GM23338 (cell line): ENCODE measurements around the gene SGSH. TPM values are rescaled to one million over a fixed set of nuclear protein-coding genes. Genes with fewer than 3 reads are reported as not detected.

Source experiments
- ATAC-seq: fragments of 200-7000 bp; cut with Tn5 transposase; 3 replicates; pipeline ENCODE4 v1.9.1; 2020
- DNase-seq: peaks from one replicate; pipeline ENCODE4 v3.0.0-alpha.2; 2015; ENCODE audit warnings: low spot score
- H2AFZ ChIP-seq: fragments of 200-600 bp; sonication (generic); 2 replicates; pipeline ENCODE4 v1.8.0; 2016; ENCODE audit warnings: antibody characterized with exemption, mild to moderate bottlenecking, moderate library complexity
- H3F3A ChIP-seq: fragments of 200-600 bp; sonication (generic); replicated peaks from 2 replicates; pipeline ENCODE4 v1.8.0; 2017; ENCODE audit warnings: antibody characterized with exemption, mixed run types, low read depth
- H3K27ac ChIP-seq: fragments of 200-600 bp; sonication (generic); 2 replicates; pipeline ENCODE4 v1.6.1; 2016; ENCODE audit warnings: low read depth
- H3K27me3 ChIP-seq: fragments of 200-600 bp; sonication (generic); 2 replicates; pipeline ENCODE4 v1.8.0; 2016; ENCODE audit warnings: mild to moderate bottlenecking, mixed run types, moderate library complexity; ENCODE audit not compliant: insufficient read depth
- H3K36me3 ChIP-seq: fragments of 200-600 bp; sonication (generic); 2 replicates; pipeline ENCODE4 v1.8.0; 2016; ENCODE audit warnings: mild to moderate bottlenecking; ENCODE audit not compliant: insufficient read depth
- H3K4me1 ChIP-seq: fragments of 200-600 bp; sonication (generic); 2 replicates; pipeline ENCODE4 v1.8.0; 2016; ENCODE audit warnings: mild to moderate bottlenecking, moderate library complexity; ENCODE audit not compliant: insufficient read depth
- H3K4me2 ChIP-seq: fragments of 200-600 bp; sonication (generic); 2 replicates; pipeline ENCODE4 v1.7.1; 2017; ENCODE audit warnings: mixed run types
- H3K4me3 ChIP-seq: fragments of 200-600 bp; sonication (generic); 2 replicates; pipeline ENCODE4 v1.6.1; 2016; ENCODE audit warnings: mixed run types
- H3K79me2 ChIP-seq: fragments of 200-600 bp; sonication (generic); replicated peaks from 2 replicates; pipeline ENCODE4 v1.8.0; 2017; ENCODE audit warnings: mild to moderate bottlenecking; ENCODE audit not compliant: insufficient read depth
- H3K9me2 ChIP-seq: fragments of 200-600 bp; sonication (generic); 2 replicates; pipeline ENCODE4 v1.8.0; 2017; ENCODE audit not compliant: insufficient read depth
- H4K20me1 ChIP-seq: fragments of 200-600 bp; sonication (generic); replicated peaks from 2 replicates; pipeline ENCODE4 v1.8.0; 2017; ENCODE audit warnings: mild to moderate bottlenecking; ENCODE audit not compliant: insufficient read depth
- H3K27ac Mint-ChIP-seq: 2 replicates; pipeline ENCODE4 v1.8.0; 2020; ENCODE audit warnings: inconsistent platforms, mild to moderate bottlenecking, moderate library complexity, mixed read lengths
- H3K27me3 Mint-ChIP-seq: 3 replicates; pipeline ENCODE4 v1.8.0; 2022; ENCODE audit warnings: low read depth, mild to moderate bottlenecking, moderate library complexity, mixed read lengths, inconsistent platforms; ENCODE audit not compliant: insufficient read depth, poor library complexity
- H3K36me3 Mint-ChIP-seq: 3 replicates; pipeline ENCODE4 v1.8.0; 2021; ENCODE audit warnings: low read depth, mild to moderate bottlenecking, inconsistent platforms, moderate library complexity, mixed read lengths
- H3K4me1 Mint-ChIP-seq: 3 replicates; pipeline ENCODE4 v1.8.0; 2020; ENCODE audit warnings: mild to moderate bottlenecking, inconsistent platforms, mixed read lengths
- H3K4me3 Mint-ChIP-seq: 3 replicates; pipeline ENCODE4 v1.8.0; 2021; ENCODE audit warnings: moderate library complexity, mild to moderate bottlenecking, inconsistent platforms, mixed read lengths
- H3K9me3 Mint-ChIP-seq: 3 replicates; pipeline ENCODE4 v1.8.0; 2020; ENCODE audit warnings: moderate library complexity, mild to moderate bottlenecking, inconsistent platforms, mixed read lengths
- CREB1 ChIP-seq: fragments of 250-450 bp; sonication (Bioruptor Pico); IDR thresholded peaks from 2 replicates; pipeline ENCODE4 v1.5.0; 2020; ENCODE audit warnings: low read depth, mild to moderate bottlenecking, moderate library complexity
- EZH2 ChIP-seq: fragments of 200-600 bp; sonication (generic); IDR thresholded peaks from one replicate; pipeline ENCODE4 v1.8.0; 2017; ENCODE audit warnings: antibody characterized with exemption, mild to moderate bottlenecking, low read depth; ENCODE audit not compliant: unreplicated experiment
- EZH2phosphoT487 ChIP-seq: fragments of 200-600 bp; sonication (generic); IDR thresholded peaks from one replicate; pipeline ENCODE4 v1.8.1; 2018; ENCODE audit warnings: antibody characterized with exemption; ENCODE audit not compliant: unreplicated experiment
- JUNB ChIP-seq: IDR thresholded peaks from one replicate; pipeline ENCODE4 v1.6.1; 2016; ENCODE audit warnings: antibody characterized with exemption; ENCODE audit not compliant: unreplicated experiment
- NANOG ChIP-seq: IDR thresholded peaks from 2 replicates; pipeline ENCODE4 v1.6.1; 2016; ENCODE audit warnings: antibody characterized with exemption, borderline replicate concordance
- POLR2AphosphoS5 ChIP-seq: IDR thresholded peaks from 2 replicates; pipeline ENCODE4 v1.6.1; 2016; ENCODE audit warnings: antibody characterized with exemption, low read depth
- STAT1 ChIP-seq: IDR thresholded peaks from one replicate; pipeline ENCODE4 v1.6.1; 2016; ENCODE audit warnings: antibody characterized with exemption; ENCODE audit not compliant: unreplicated experiment
- ZNF114 ChIP-seq: fragments of 250-450 bp; sonication (Bioruptor Pico); IDR thresholded peaks from 2 replicates; pipeline ENCODE4 v1.5.0; 2020; ENCODE audit warnings: mild to moderate bottlenecking, moderate library complexity
- ZNF331 ChIP-seq: fragments of 250-450 bp; sonication (Bioruptor Pico); IDR thresholded peaks from 2 replicates; pipeline ENCODE4 v1.5.0; 2020; ENCODE audit warnings: low read depth, mild to moderate bottlenecking, moderate library complexity
- polyA plus RNA-seq: library from polyadenylated mRNA; unstranded; fragments of >200 nt; fragmentation: Nextera tagmentation; extraction: Ambion mirVana; gene quantifications from 2 replicates; pipeline ENCODE4 v1.2.1, GENCODE V29; 2016
- total RNA-seq: library from RNA; depleted of rRNA; stranded (reverse); fragments of >200 nt; shearing (Covaris generic); gene quantifications from 2 replicates; pipeline ENCODE4 v1.2.3, GENCODE V29; 2014
- TF ChIP-seq, protein P1 (sequence below): IDR thresholded peaks from one replicate; pipeline ENCODE4 v1.6.1; 2018; ENCODE audit warnings: antibody characterized with exemption; ENCODE audit not compliant: unreplicated experiment
- TF ChIP-seq, protein P2 (sequence below), 2 experiments: fragments of 200-600 bp in 1 of 2; sonication (generic) in 1 of 2; conservative IDR thresholded peaks; 2 replicates each; pipeline versions ENCODE4 v1.5.1 to v1.6.1; 2016 to 2017; ENCODE audit warnings: antibody characterized with exemption in 2 of 2, low read depth in 2 of 2, mild to moderate bottlenecking in 2 of 2, moderate library complexity in 1 of 2
- TF ChIP-seq, protein P3 (sequence below): IDR thresholded peaks from 2 replicates; pipeline ENCODE4 v1.6.1; 2016; ENCODE audit warnings: antibody characterized with exemption
- TF ChIP-seq, protein P4 (sequence below): fragments of 250-450 bp; sonication (Bioruptor Pico); IDR thresholded peaks from 2 replicates; pipeline ENCODE4 v1.5.0; 2020; ENCODE audit warnings: mild to moderate bottlenecking, moderate library complexity

The SGSH gene
- total and polyA plus RNA-seq, 2 experiments from 2014 or later, result 9.6 to 17.5 TPM

DNA sequence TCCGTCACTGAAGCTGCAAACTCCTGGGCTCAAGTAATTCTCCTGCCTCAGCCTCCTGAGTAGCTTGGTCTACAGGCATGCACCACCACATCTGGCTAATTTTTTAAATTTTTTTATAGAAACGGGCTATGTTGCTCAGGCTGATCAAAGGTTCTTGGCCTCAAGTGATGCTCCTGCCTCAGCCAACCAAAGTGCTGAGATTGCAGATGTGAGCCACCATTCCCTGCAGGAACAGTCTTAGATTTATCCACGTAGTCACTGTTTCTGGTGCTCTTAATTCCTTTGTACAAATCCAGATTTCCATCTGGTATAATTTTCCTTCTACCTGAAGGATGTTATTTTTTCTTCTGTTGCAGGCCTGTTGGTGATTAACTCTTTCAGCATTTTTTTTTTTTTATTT is 13.1 kb upstream of the SGSH start:
- Mint-ChIP-seq H3K36me3 (peaks cover 44% of the 10 kb centered on the region), H3K27ac (no peak overlapping the region), H3K4me1 (no peaks in the 10 kb centered on the region), H3K27me3 (peaks cover 5% of the 10 kb centered on the region), H3K4me3 (no peak overlapping the region), H3K9me3 (peaks cover 18% of the 10 kb centered on the region)
- H3K4me2 ChIP-seq, result no peak overlapping the region
- no peaks in the 10 kb centered on the region for H3K27me3 ChIP-seq
- H2AFZ ChIP-seq, result no peak overlapping the region
- H3K4me1 ChIP-seq, result no peaks in the 10 kb centered on the region
- H3K9me2 ChIP-seq, result no peaks in the 10 kb centered on the region
- no peak for ATAC-seq
- H3K27ac ChIP-seq, result no peak overlapping the region
- H3K36me3 ChIP-seq, result peaks cover 12% of the 10 kb centered on the region
- no peaks in the 10 kb centered on the region for H3K79me2 ChIP-seq
- no peak for DNase-seq
- no peaks in the 10 kb centered on the region; the same call in 1 of the 2 replicates for H3F3A ChIP-seq
- no peaks in the 10 kb centered on the region for H4K20me1 ChIP-seq
- TF ChIP-seq POLR2AphosphoS5 (no peak), CREB1 (CRISPR knock-in tag) (no peak), EZH2phosphoT487 (no peak), NANOG (no peak), STAT1 (no peak), ZNF114 (no peak), EZH2 (no peak), JUNB (no peak), ZNF331 (CRISPR knock-in tag) (no peak)
- TF ChIP-seq, protein P1, sequence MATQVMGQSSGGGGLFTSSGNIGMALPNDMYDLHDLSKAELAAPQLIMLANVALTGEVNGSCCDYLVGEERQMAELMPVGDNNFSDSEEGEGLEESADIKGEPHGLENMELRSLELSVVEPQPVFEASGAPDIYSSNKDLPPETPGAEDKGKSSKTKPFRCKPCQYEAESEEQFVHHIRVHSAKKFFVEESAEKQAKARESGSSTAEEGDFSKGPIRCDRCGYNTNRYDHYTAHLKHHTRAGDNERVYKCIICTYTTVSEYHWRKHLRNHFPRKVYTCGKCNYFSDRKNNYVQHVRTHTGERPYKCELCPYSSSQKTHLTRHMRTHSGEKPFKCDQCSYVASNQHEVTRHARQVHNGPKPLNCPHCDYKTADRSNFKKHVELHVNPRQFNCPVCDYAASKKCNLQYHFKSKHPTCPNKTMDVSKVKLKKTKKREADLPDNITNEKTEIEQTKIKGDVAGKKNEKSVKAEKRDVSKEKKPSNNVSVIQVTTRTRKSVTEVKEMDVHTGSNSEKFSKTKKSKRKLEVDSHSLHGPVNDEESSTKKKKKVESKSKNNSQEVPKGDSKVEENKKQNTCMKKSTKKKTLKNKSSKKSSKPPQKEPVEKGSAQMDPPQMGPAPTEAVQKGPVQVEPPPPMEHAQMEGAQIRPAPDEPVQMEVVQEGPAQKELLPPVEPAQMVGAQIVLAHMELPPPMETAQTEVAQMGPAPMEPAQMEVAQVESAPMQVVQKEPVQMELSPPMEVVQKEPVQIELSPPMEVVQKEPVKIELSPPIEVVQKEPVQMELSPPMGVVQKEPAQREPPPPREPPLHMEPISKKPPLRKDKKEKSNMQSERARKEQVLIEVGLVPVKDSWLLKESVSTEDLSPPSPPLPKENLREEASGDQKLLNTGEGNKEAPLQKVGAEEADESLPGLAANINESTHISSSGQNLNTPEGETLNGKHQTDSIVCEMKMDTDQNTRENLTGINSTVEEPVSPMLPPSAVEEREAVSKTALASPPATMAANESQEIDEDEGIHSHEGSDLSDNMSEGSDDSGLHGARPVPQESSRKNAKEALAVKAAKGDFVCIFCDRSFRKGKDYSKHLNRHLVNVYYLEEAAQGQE, result no peak
- TF ChIP-seq, protein P2, sequence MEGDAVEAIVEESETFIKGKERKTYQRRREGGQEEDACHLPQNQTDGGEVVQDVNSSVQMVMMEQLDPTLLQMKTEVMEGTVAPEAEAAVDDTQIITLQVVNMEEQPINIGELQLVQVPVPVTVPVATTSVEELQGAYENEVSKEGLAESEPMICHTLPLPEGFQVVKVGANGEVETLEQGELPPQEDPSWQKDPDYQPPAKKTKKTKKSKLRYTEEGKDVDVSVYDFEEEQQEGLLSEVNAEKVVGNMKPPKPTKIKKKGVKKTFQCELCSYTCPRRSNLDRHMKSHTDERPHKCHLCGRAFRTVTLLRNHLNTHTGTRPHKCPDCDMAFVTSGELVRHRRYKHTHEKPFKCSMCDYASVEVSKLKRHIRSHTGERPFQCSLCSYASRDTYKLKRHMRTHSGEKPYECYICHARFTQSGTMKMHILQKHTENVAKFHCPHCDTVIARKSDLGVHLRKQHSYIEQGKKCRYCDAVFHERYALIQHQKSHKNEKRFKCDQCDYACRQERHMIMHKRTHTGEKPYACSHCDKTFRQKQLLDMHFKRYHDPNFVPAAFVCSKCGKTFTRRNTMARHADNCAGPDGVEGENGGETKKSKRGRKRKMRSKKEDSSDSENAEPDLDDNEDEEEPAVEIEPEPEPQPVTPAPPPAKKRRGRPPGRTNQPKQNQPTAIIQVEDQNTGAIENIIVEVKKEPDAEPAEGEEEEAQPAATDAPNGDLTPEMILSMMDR (conservative IDR thresholded peaks at IDR 0.05; ENCODE audit: low read depth in 2 of 2), result no peak
- TF ChIP-seq, protein P3, sequence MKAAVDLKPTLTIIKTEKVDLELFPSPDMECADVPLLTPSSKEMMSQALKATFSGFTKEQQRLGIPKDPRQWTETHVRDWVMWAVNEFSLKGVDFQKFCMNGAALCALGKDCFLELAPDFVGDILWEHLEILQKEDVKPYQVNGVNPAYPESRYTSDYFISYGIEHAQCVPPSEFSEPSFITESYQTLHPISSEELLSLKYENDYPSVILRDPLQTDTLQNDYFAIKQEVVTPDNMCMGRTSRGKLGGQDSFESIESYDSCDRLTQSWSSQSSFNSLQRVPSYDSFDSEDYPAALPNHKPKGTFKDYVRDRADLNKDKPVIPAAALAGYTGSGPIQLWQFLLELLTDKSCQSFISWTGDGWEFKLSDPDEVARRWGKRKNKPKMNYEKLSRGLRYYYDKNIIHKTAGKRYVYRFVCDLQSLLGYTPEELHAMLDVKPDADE, result no peak
- TF ChIP-seq, protein P4, sequence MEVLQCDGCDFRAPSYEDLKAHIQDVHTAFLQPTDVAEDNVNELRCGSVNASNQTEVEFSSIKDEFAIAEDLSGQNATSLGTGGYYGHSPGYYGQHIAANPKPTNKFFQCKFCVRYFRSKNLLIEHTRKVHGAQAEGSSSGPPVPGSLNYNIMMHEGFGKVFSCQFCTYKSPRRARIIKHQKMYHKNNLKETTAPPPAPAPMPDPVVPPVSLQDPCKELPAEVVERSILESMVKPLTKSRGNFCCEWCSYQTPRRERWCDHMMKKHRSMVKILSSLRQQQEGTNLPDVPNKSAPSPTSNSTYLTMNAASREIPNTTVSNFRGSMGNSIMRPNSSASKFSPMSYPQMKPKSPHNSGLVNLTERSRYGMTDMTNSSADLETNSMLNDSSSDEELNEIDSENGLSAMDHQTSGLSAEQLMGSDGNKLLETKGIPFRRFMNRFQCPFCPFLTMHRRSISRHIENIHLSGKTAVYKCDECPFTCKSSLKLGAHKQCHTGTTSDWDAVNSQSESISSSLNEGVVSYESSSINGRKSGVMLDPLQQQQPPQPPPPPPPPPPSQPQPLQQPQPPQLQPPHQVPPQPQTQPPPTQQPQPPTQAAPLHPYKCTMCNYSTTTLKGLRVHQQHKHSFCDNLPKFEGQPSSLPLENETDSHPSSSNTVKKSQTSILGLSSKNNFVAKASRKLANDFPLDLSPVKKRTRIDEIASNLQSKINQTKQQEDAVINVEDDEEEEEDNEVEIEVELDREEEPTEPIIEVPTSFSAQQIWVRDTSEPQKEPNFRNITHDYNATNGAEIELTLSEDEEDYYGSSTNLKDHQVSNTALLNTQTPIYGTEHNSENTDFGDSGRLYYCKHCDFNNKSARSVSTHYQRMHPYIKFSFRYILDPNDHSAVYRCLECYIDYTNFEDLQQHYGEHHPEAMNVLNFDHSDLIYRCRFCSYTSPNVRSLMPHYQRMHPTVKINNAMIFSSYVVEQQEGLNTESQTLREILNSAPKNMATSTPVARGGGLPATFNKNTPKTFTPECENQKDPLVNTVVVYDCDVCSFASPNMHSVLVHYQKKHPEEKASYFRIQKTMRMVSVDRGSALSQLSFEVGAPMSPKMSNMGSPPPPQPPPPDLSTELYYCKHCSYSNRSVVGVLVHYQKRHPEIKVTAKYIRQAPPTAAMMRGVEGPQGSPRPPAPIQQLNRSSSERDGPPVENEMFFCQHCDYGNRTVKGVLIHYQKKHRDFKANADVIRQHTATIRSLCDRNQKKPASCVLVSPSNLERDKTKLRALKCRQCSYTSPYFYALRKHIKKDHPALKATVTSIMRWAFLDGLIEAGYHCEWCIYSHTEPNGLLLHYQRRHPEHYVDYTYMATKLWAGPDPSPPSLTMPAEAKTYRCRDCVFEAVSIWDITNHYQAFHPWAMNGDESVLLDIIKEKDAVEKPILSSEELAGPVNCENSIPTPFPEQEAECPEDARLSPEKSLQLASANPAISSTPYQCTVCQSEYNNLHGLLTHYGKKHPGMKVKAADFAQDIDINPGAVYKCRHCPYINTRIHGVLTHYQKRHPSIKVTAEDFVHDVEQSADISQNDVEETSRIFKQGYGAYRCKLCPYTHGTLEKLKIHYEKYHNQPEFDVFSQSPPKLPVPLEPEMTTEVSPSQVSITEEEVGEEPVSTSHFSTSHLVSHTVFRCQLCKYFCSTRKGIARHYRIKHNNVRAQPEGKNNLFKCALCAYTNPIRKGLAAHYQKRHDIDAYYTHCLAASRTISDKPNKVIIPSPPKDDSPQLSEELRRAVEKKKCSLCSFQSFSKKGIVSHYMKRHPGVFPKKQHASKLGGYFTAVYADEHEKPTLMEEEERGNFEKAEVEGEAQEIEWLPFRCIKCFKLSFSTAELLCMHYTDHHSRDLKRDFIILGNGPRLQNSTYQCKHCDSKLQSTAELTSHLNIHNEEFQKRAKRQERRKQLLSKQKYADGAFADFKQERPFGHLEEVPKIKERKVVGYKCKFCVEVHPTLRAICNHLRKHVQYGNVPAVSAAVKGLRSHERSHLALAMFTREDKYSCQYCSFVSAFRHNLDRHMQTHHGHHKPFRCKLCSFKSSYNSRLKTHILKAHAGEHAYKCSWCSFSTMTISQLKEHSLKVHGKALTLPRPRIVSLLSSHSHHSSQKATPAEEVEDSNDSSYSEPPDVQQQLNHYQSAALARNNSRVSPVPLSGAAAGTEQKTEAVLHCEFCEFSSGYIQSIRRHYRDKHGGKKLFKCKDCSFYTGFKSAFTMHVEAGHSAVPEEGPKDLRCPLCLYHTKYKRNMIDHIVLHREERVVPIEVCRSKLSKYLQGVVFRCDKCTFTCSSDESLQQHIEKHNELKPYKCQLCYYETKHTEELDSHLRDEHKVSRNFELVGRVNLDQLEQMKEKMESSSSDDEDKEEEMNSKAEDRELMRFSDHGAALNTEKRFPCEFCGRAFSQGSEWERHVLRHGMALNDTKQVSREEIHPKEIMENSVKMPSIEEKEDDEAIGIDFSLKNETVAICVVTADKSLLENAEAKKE (CRISPR knock-in tag), result no peak
- H3K4me3 ChIP-seq, result no peak overlapping the region
